RPMI7951 (cell line): ENCODE results near the gene HBD. TPM values are rescaled to one million over a fixed set of nuclear protein-coding genes. Genes with fewer than 3 reads are reported as not detected.

ENCODE experiments used
- DNase-seq: peaks from one replicate; pipeline ENCODE4 v3.0.0-alpha.2; 2012; ENCODE audit warnings: low read depth
- total RNA-seq: library from RNA; depleted of rRNA; stranded (reverse); fragments of >200 nt; shearing (Covaris generic); gene quantifications from 2 replicates; pipeline ENCODE4 v1.2.3, GENCODE V29; 2014

The HBD gene
- total RNA-seq, 1 experiment from 2014 or later, result not detected

DNA sequence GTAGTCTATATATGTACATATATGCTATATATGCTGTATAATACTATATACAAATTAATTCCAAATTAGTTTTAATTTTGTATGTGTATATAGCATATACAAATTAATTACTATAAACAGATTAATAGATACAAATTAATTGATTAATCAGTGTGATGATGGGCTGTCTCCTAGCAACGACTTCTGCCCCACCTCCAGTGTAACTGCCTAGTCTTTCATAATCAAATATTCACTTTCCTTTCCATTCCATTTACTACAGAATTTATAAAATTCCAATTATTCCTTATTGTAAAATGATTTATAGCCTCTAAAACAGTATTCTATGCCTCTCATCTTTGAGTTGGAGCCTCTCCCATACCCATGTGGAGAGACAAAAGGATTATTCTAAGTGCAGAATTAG, 976 bp downstream of the HBD start:
- no peak for DNase-seq

DNA sequence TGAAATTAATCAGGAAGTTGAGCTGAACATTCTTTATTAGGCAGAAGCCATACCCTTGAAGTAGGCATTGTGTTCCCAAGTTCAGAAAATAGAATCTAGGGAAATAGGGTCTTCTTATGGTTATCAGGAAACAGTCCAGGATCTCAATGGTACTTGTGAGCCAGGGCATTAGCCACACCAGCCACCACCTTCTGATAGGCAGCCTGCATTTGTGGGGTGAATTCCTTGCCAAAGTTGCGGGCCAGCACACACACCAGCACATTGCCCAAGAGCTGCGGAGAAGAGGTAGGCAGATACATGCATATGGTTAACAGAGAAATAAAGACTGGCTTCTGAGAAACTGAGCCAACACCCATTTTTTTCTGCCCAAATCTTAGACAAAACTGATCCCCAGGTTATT, 1.5 kb downstream of the HBD start:
- no peak for DNase-seq

DNA sequence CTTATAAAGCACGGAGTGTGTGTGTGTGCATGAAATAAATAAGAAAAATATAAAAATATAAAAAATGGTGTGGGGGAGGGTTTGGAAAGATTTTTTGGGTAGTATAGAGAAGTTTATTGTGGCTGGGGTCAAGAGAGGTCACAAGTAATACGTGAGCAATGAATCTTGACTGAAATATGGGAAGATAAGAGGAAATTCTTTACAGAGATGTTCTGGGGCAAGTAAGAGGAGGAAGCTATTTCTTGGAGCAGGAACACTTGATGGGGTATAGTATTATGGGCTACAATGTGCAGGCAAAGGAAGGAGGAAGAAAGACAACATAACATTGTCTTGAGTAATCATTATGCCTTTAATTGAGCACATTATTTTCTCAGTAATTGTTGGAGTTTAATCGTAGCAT, 2.1 kb downstream of the HBD start:
- no peak for DNase-seq

DNA sequence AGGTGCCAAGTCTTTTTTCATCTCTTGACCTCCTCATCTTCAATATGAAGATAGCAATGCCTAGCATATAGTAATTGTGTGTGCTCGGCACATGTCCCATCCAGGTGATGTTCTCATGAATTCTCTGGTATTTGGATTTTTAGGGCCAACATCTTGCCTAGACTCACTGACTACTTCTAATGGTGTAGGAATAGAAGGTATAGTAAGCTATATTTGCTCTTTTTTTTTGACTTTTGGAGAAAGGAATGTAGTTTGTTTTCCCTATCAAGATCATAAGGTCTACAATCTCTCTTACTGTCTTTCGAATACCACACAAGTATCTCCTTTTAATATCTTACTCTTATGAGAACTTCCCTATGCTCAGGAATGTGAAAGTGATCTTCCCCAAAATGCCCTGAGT, 3.2 kb downstream of the HBD start:
- no peak for DNase-seq

DNA sequence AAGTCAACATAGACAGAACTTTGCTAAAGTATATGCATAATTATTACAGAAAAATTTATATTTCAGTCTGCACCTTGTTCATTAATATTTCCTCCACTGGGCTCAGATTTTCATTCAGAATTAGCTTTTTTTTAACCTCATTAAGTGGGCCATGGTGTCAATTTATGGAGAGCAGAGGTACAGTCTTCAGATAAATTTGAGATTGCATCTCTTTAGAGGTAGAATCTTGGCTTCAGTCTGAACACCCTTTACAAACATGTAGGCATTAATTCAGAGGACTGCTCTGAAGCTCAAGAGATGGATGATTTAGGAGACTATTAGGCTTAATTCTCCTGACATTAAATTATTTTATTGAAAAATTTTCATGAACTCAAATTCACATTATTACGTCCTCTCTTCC, 4.0 kb downstream of the HBD start:
- no peak for DNase-seq

DNA sequence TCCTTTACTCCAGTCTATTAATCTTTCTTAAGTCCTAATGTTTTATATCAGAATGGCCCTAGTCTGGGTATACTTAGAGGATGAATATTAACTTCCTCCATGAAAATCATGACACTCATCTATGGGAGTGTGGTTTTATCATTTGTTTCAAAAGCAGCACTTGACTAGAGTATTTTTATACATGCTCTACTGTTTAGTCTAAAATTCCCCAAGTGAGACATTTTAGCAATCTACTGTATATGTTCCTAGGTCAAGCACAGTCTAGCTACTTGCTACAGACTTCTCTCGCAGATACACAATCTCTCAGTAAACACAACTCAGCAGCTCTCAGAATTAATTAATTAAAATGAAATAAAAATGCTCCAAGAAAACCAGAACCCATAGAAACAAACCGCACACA, 4.5 kb downstream of the HBD start:
- no peak for DNase-seq

DNA sequence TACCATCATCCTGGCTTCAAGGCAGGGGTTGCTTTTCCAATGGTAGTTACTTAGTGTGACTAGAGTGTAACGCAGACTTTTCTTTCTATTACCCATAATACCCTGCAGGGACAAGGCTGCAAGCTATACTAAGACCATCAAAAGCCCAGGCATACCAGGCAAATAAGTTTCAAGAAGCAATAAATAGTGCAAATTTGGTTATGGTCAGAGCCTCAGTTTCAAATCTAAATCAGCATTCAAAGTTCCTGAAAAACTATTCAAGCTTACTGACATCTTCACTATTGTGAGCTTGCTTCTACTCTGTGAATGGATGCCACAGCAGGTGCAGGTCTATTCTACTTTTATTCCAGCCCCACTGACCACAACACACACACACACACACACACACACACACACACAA, 4.9 kb downstream of the HBD start:
- no peak for DNase-seq

DNA sequence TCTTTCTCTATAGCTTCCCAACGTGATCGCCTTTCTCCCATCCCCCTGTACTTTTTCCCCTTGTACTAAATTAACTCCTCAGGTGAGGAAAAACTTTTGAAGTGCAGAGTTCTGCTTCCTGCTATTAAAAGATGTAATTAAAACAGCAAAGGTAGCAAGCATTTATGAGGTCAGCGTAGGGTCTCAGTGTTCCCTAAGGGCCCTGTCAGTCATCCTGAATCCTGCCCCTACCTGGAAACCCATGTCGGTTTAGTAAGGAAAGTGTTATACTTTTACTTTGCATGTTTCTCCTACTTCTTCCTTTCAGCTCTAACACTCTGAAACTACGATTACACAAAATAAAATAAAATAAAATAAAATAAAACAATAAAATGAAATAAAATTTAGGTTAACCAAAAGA, 6.2 kb downstream of the HBD start:
- DNase-seq, result no peak

DNA sequence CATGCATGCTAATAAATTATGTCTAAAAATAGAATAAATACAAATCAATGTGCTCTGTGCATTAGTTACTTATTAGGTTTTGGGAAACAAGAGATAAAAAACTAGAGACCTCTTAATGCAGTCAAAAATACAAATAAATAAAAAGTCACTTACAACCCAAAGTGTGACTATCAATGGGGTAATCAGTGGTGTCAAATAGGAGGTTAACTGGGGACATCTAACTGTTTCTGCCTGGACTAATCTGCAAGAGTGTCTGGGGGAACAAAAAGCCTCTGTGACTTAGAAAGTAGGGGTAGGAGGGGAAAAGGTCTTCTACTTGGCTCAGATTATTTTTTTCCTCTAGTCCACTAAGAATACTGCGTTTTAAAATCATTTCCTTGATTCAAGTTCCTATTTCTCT, 6.6 kb downstream of the HBD start:
- no peak for DNase-seq

DNA sequence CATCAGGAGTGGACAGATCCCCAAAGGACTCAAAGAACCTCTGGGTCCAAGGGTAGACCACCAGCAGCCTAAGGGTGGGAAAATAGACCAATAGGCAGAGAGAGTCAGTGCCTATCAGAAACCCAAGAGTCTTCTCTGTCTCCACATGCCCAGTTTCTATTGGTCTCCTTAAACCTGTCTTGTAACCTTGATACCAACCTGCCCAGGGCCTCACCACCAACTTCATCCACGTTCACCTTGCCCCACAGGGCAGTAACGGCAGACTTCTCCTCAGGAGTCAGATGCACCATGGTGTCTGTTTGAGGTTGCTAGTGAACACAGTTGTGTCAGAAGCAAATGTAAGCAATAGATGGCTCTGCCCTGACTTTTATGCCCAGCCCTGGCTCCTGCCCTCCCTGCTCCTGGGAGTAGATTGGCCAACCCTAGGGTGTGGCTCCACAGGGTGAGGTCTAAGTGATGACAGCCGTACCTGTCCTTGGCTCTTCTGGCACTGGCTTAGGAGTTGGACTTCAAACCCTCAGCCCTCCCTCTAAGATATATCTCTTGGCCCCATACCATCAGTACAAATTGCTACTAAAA, 7.5 kb downstream of the HBD start, which contains the start of gene HBB:
TSS of gene HBB (minus strand) at position 340 of the 579 bp plus-strand sequence. CDS start at position 290, 50 bp downstream.
- no peak for DNase-seq

DNA sequence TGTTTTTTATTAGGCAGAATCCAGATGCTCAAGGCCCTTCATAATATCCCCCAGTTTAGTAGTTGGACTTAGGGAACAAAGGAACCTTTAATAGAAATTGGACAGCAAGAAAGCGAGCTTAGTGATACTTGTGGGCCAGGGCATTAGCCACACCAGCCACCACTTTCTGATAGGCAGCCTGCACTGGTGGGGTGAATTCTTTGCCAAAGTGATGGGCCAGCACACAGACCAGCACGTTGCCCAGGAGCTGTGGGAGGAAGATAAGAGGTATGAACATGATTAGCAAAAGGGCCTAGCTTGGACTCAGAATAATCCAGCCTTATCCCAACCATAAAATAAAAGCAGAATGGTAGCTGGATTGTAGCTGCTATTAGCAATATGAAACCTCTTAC, 8.8 kb downstream of the HBD start:
- DNase-seq, result no peak

DNA sequence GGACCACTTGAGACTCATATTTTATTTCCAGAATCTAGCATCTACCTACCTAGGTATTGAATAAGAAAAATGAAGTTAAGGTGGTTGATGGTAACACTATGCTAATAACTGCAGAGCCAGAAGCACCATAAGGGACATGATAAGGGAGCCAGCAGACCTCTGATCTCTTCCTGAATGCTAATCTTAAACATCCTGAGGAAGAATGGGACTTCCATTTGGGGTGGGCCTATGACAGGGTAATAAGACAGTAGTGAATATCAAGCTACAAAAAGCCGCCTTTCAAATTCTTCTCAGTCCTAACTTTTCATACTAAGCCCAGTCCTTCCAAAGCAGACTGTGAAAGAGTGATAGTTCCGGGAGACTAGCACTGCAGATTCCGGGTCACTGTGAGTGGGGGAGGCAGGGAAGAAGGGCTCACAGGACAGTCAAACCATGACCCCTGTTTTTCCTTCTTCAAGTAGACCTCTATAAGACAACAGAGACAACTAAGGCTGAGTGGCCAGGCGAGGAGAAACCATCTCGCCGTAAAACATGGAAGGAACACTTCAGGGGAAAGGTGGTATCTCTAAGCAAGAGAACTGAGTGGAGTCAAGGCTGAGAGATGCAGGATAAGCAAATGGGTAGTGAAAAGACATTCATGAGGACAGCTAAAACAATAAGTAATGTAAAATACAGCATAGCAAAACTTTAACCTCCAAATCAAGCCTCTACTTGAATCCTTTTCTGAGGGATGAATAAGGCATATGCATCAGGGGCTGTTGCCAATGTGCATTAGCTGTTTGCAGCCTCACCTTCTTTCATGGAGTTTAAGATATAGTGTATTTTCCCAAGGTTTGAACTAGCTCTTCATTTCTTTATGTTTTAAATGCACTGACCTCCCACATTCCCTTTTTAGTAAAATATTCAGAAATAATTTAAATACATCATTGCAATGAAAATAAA, 9.5 kb downstream of the HBD start:
- no peak for DNase-seq

DNA sequence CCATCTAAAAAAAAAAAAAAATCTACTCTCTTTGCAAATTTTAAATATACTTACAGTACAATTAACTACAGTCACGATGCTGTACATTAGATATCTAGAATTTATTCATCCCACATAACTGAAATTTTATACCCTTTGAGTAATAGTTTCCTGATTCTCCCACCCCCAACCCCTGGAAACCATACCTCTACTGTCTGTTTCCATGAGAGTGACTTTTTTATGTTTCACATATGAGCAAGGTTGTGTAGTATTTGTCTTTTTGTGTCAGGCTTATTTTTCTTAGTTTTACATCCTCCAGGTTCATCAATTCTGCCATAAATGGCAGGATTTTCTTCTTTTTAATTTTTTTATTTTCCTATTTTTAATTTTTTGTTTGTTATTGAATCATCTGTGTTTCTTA, 10.6 kb downstream of the HBD start:
- DNase-seq, result no peak

DNA sequence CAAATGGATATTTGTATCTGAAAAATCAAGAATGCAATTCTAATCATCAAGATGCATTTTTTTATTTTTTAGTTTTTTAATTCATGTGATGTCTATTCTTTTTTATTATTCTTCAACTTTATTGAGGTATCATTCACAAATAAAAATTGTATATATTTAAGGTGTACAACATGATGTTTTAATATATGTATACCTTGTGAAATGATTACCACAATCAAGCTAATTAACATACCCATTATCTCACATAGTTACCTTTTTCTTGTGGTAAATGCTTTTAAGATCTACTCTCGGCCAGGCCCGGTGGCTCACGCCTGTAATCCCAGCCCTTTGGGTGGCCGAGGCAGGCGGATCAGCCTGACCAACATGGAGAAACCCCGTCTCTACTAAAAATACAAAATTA, 11.1 kb downstream of the HBD start:
- no peak for DNase-seq

DNA sequence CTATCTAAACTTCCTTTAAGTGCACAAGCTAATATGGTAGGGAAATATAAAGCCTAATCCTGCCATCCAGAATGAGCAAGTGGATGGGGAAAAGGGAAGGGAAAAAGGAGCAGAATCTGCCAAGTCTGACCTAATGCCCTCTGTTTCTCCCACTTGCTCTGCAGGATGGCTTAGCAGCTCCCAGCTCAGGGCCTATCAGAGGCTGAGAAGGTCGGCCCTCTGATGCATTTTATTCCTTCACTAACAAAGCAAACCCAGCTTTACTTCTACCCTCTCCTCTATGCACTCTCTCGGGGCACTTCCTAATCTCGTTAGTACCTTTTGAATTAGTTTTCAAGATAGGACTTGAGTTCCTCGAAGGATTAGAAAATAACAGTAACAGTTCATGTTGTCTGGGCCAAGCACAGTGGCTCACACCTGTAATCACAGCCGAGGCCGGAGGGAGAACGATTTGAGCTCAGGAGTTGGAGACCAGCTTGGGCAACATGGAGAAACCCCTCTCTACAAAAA, 23.9 kb downstream of the HBD start:
- no peak for DNase-seq

DNA sequence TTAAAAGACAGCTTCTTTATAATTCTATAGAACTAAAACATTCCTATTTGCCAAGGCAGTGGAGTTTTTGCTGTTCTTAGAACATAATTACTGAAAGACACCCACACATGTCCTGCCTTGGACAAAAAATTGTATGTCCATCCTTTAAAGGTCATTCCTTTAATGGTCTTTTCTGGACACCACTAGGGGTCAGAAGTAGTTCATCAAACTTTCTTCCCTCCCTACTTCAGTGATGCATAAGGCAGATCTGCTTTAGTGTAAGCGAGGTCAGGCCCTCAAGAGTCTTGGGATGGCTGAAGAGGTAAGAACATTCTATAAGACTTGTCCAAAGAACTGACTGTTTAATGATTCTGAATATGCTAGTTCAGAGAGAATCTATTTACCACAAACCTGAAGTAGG, 29.5 kb downstream of the HBD start:
- peak; percentile 67 for DNase-seq

DNA sequence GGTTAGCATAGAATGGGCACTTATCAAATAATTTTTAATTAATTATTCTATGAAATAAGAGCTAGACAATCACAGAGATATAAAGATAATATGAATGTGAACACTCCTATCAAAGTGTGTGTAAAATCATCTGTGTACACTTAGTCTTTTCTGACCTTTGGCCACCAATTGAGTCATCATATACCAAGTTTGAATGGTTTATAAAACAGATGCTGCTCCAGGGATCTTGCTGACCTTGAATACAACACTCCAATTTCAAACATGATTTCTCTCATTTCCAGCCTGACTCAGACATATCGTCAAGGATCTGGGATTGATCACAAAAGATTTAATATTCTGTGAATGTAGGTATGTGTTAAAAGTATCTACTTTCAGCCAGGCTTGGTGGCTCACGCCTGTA, 30.9 kb downstream of the HBD start:
- DNase-seq, result no peak

DNA sequence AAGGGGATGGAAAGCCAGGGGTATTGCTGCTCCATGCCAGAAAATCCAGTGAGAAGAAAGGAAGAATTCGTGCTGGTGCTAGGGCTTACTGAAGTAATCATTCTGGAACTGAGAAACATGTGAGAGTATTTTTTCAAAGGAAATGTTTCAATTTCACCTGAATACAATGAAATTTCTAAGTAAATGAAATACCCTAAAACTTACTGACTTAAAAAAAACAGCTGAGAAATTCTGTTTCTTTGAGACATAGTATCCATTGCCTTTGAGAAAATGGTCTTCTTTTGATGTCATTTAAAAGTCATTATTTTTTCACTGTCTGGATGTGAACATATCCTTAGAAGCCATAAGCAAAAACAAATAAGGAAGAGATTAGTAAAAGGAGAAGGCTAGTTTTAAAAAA, 33.7 kb downstream of the HBD start, which contains the start of gene OR51V1:
TSS of gene OR51V1 (minus strand) at position 101 of the 400 bp plus-strand sequence. CDS start at position 101, 0 bp downstream.
- DNase-seq, result no peak

DNA sequence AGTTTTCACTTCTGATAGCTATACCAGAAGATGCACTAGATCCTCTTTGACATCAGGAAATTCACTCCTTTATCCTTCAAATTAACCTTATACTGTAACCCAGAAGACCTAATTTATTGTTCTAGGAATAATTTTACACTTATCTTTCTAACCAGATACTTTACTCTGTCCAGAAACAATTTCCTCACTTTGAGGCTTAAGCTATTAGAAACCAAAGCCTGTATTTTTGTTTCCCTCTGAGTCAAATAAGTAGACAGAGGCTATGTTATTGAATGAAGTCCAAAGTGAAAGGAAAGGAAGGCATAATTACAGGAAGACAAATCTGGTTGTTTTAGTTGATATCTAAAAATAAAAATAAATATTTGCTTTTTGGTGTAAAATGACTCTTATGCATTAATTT, 36.0 kb downstream of the HBD start:
- DNase-seq, result no peak

DNA sequence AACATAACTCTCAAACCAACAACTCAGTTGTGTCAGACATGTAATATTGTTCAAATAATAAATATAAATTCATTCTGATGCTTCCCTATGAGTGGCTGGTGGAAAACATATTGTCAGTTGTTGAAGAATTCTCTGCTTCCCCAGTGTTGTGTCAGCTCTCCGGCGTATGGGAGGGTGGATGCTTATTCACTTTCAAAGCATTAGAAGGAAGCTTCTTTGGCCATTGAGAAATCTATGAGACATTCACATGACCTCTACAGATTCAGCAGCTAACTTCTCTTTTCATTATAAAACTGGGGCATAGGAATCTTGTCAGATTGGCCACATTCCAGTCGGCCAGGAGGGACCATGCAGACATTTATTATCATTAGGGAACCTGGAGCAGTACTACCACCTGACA, 36.7 kb downstream of the HBD start:
- DNase-seq, result no peak

DNA sequence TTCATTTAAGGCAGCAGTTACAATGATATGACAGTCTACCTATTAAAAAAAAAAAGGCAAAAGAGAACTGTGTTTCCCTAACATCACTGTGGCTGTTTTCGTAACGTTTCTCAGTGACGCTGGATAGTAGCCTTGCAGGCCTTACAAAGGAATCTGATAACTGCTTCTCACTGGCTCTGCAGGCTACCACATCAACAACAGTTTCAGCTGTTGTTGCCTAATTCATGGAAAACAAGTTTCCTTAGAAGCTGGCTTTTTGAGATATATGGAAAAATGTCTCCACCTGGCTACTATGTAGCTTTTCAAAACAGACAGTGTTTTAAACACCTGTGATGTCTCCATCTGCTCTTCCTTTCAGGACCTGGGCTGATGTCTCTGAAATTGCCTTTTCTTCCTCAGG, 37.6 kb downstream of the HBD start:
- DNase-seq, result no peak

DNA sequence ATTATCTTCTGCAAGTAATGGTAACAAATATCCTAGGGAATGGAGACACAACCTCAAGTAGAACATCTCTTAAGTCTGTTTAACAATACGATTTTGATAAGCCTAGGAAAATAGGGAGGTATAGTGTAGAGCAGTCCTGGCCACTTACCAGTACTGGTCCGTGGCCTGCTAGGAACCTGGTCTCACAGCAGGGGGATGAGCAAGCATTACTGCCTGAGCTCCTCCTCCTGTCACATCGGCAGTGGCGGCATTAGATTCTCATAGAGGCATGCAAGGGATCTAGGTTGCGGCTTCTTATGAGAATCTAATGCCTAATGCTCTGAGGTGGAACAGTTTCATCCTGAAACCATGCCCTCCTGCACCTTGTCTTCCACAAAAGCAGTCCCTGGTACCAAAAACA, 38.2 kb downstream of the HBD start:
- DNase-seq, result no peak

DNA sequence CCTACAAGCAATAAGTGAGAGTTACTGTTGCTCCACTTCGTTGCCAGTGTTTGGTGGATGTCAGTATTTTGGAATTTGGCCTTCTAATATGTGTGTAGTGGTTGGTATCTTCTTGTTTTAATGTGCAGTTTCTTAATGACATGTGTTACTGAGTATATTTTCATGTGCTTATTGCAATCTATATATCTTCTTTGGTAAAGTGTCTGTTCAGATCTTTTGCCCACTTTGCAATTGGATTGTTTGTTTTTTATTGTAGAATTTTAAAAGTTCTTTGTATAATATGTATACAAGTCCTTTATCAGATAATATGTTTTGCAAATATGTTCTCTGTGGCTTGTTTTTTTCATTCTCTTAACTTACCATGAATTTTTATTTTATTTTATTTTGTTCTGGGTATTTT, 41.5 kb downstream of the HBD start:
- DNase-seq, result no peak
